ENCODE measurements around the gene COPZ2.

GRCh38 chr17:47981462-47981861 lies 56.1 kb downstream of the COPZ2 start:
- no peak for TF ChIP-seq POLR2A (IDR thresholded peaks at IDR 0.05)
- TF ChIP-seq CTCF (IDR thresholded peaks at IDR 0.05): no peak
- TF ChIP-seq POLR2AphosphoS5 (IDR thresholded peaks at IDR 0.05; ENCODE audit: insufficient read depth in 1 of 2, low read depth in 1 of 2): no peak
